ENCODE measurements around the gene TGM1. TPM values are rescaled to one million over a fixed set of nuclear protein-coding genes. Genes with fewer than 3 reads are reported as not detected.
A peak's percentile ranks its signal among the peaks of the same experiment; 100 is the strongest.

TGM1 gene
- total RNA-seq, 1 donor from 2014 or later: 88.7 TPM

- Histone ChIP-seq H3K36me3 (ENCODE audit: control insufficient read depth, insufficient read depth, low read length) (no peaks in the 10 kb centered on the region), H3K4me3 (ENCODE audit: low read depth, low read length) (no peak overlapping the region), H3K27me3 (ENCODE audit: control insufficient read depth, insufficient read depth, low read length) (no peaks in the 10 kb centered on the region)
- no peak for TF ChIP-seq CTCF (IDR thresholded peaks at IDR 0.05; ENCODE audit: insufficient read depth, low read length, severe bottlenecking)
- DNase-seq (ENCODE audit: low read depth) (peak; percentile 39), FAIRE-seq (no peak)
These were observed 18.0 kb upstream of the TGM1 start for GRCh38 chr14:24280797-24281460.

- H3K27me3 ChIP-seq (ENCODE audit: control insufficient read depth, insufficient read depth, low read length): no peaks in the 10 kb centered on the region
- H3K4me3 ChIP-seq (ENCODE audit: low read depth, low read length): no peak overlapping the region
- no peaks in the 10 kb centered on the region for H3K36me3 ChIP-seq (ENCODE audit: control insufficient read depth, insufficient read depth, low read length)
- DNase-seq (ENCODE audit: low read depth) (peak; percentile 62), FAIRE-seq (no peak)
- TF ChIP-seq CTCF (IDR thresholded peaks at IDR 0.05; ENCODE audit: insufficient read depth, low read length, severe bottlenecking): peak; percentile 48
These were observed 16.6 kb upstream of the TGM1 start for GRCh38 chr14:24279301-24280186.

GRCh38 chr14:24278424-24278823, 15.4 kb upstream of the TGM1 start:
- FAIRE-seq (no peak), DNase-seq (ENCODE audit: low read depth) (no peak)
- H3K4me3 ChIP-seq (ENCODE audit: low read depth, low read length): no peak overlapping the region
- no peaks in the 10 kb centered on the region for H3K27me3 ChIP-seq (ENCODE audit: control insufficient read depth, insufficient read depth, low read length)
- H3K36me3 ChIP-seq (ENCODE audit: control insufficient read depth, insufficient read depth, low read length): no peaks in the 10 kb centered on the region
- TF ChIP-seq CTCF (IDR thresholded peaks at IDR 0.05; ENCODE audit: insufficient read depth, low read length, severe bottlenecking): no peak

GRCh38 chr14:24277606-24278321, 14.8 kb upstream of the TGM1 start:
- H3K4me3 ChIP-seq (ENCODE audit: low read depth, low read length): no peak overlapping the region
- H3K36me3 ChIP-seq (ENCODE audit: control insufficient read depth, insufficient read depth, low read length): no peaks in the 10 kb centered on the region
- no peaks in the 10 kb centered on the region for H3K27me3 ChIP-seq (ENCODE audit: control insufficient read depth, insufficient read depth, low read length)
- no peak for TF ChIP-seq CTCF (IDR thresholded peaks at IDR 0.05; ENCODE audit: insufficient read depth, low read length, severe bottlenecking)
- DNase-seq (ENCODE audit: low read depth) (no peak), FAIRE-seq (no peak)

GRCh38 chr14:24277071-24277470, 14.1 kb upstream of the TGM1 start:
- Histone ChIP-seq H3K4me3 (ENCODE audit: low read depth, low read length) (no peak overlapping the region), H3K36me3 (ENCODE audit: control insufficient read depth, insufficient read depth, low read length) (no peaks in the 10 kb centered on the region), H3K27me3 (ENCODE audit: control insufficient read depth, insufficient read depth, low read length) (no peaks in the 10 kb centered on the region)
- TF ChIP-seq CTCF (IDR thresholded peaks at IDR 0.05; ENCODE audit: insufficient read depth, low read length, severe bottlenecking): no peak
- DNase-seq (ENCODE audit: low read depth): no peak
- no peak for FAIRE-seq

All from bronchial epithelial cell (primary cell).